NCI-H1930 (cell line): Measurements from ENCODE around the gene FAM78A.
"Not testable (repeated sequence)": the region's sequence is repeated elsewhere in the genome, so short reads cannot be mapped to it uniquely, and the experiment has no call there.

ENCODE experiments used
- DNase-seq, 2 experiments: peaks; one replicate each; lab custom pipeline; 2025; lab: John Stamatoyannopoulos, UW

FAM78A gene

GRCh38 chr9:131280660-131281059, 4.3 kb upstream of the FAM78A start:
- no peak for DNase-seq

GRCh38 chr9:131279863-131280570, 3.7 kb upstream of the FAM78A start:
- DNase-seq, result no peak

- no peak for DNase-seq
Observed at GRCh38 chr9:131279196-131279862, 3.0 kb upstream of the FAM78A start.

- no peak for DNase-seq
Observed at GRCh38 chr9:131278702-131279111, 2.4 kb upstream of the FAM78A start.

- peak; percentile 76 to 80 for DNase-seq
Observed at GRCh38 chr9:131277910-131278701, 1.8 kb upstream of the FAM78A start.

GRCh38 chr9:131277287-131277909, 1.1 kb upstream of the FAM78A start:
- DNase-seq, result peak in 1 of 2 experiments; percentile 19

- DNase-seq, result no peak
Observed at GRCh38 chr9:131276891-131277286, 579 bp upstream of the FAM78A start.

- DNase-seq, result no peak
Observed at GRCh38 chr9:131275332-131276093, 797 bp downstream of the FAM78A start.

GRCh38 chr9:131274674-131275331, 1.5 kb downstream of the FAM78A start:
- DNase-seq, result no peak

- DNase-seq, result no peak
Observed at GRCh38 chr9:131273856-131274673, 2.2 kb downstream of the FAM78A start.

- no peak for DNase-seq
Observed at GRCh38 chr9:131273146-131273855, 3.0 kb downstream of the FAM78A start.

- no peak for DNase-seq
Observed at GRCh38 chr9:131272212-131272611, 4.1 kb downstream of the FAM78A start.

GRCh38 chr9:131271506-131271931, 4.8 kb downstream of the FAM78A start:
- DNase-seq, result no peak

GRCh38 chr9:131271016-131271273, 5.4 kb downstream of the FAM78A start:
- DNase-seq, result not testable (repeated sequence)

GRCh38 chr9:131270171-131271015, 5.9 kb downstream of the FAM78A start:
- DNase-seq, result no peak

GRCh38 chr9:131266266-131267229, 9.8 kb downstream of the FAM78A start:
- no peak for DNase-seq

GRCh38 chr9:131264231-131264630, 12.1 kb downstream of the FAM78A start:
- no peak for DNase-seq

GRCh38 chr9:131263701-131264100, 12.6 kb downstream of the FAM78A start:
- no peak for DNase-seq
